C1 segment of cervical spinal cord (tissue), 14 donors: ENCODE data around the gene EVPLL.
"Not testable (repeated sequence)": the region's sequence is repeated elsewhere in the genome, so short reads cannot be mapped to it uniquely, and the experiment has no call there.

Experiments
- DNase-seq, 14 donors: peaks; one replicate each; lab custom pipeline; 2025; lab: John Stamatoyannopoulos, UW

Gene EVPLL

GRCh38 chr17:18377437-18378204 is at the start of gene EVPLL:
EVPLL (plus strand) TSS chr17:18377778; CDS start chr17:18380938, 3,160 bp downstream.
- DNase-seq: peak in 2 of 14 donors; percentile 9 to 25

GRCh38 chr17:18328643-18329204 is 48.9 kb upstream of the EVPLL start:
- no peak for DNase-seq

- no peak for DNase-seq
Observed at GRCh38 chr17:18331879-18332278, 45.7 kb upstream of the EVPLL start.

- no peak for DNase-seq
Observed at GRCh38 chr17:18332909-18333489, 44.6 kb upstream of the EVPLL start.

- not testable (repeated sequence) for DNase-seq
Observed at GRCh38 chr17:18338158-18338557, 39.4 kb upstream of the EVPLL start.

- no peak for DNase-seq
Observed at GRCh38 chr17:18339933-18340332, 37.6 kb upstream of the EVPLL start.

- no peak for DNase-seq
Observed at GRCh38 chr17:18344021-18344420, 33.6 kb upstream of the EVPLL start.

GRCh38 chr17:18353541-18353940 is 24.0 kb upstream of the EVPLL start:
- no peak for DNase-seq

- DNase-seq: peak in 7 of 14 donors; percentile 8 to 28 (median 17)
Observed at GRCh38 chr17:18356624-18357023, 21.0 kb upstream of the EVPLL start.

- no peak for DNase-seq
Observed at GRCh38 chr17:18360518-18360917, 17.1 kb upstream of the EVPLL start.

GRCh38 chr17:18361837-18362697 is 15.5 kb upstream of the EVPLL start:
- peak in 2 of 14 donors; percentile 4 to 10 for DNase-seq

GRCh38 chr17:18362698-18363100 is 14.9 kb upstream of the EVPLL start:
- DNase-seq: peak in 13 of 14 donors; percentile 5 to 89 (median 68)

- DNase-seq: peak; percentile 54 to 96 (median 87)
Observed at GRCh38 chr17:18363101-18364049, 14.2 kb upstream of the EVPLL start, which contains the start of gene SHMT1. SHMT1 (minus strand) TSS chr17:18363550; CDS start chr17:18355981, 7,569 bp downstream.

GRCh38 chr17:18364166-18364565 is 13.4 kb upstream of the EVPLL start:
- no peak for DNase-seq

GRCh38 chr17:18368946-18369345 is 8.6 kb upstream of the EVPLL start:
- no peak for DNase-seq

GRCh38 chr17:18370761-18371160 is 6.8 kb upstream of the EVPLL start:
- no peak for DNase-seq

GRCh38 chr17:18371455-18371854 is 6.1 kb upstream of the EVPLL start:
- DNase-seq: no peak

- DNase-seq: not testable (repeated sequence)
Observed at GRCh38 chr17:18373181-18373580, 4.4 kb upstream of the EVPLL start.

GRCh38 chr17:18374216-18374615 is 3.4 kb upstream of the EVPLL start:
- no peak for DNase-seq

- DNase-seq: no peak
Observed at GRCh38 chr17:18378205-18378505, 577 bp downstream of the EVPLL start.

GRCh38 chr17:18378614-18379013 is 1.0 kb downstream of the EVPLL start:
- DNase-seq: not testable (repeated sequence)
